H9 (cell line): ENCODE measurements around the gene CEMIP. TPM values are rescaled to one million over a fixed set of nuclear protein-coding genes. Genes with fewer than 3 reads are reported as not detected.

ENCODE experiments used
- DNase-seq: peaks from one replicate; pipeline ENCODE4 v3.0.0-alpha.2; 2017
- H2AFZ ChIP-seq: one replicate; pipeline ENCODE4 v1.6.1; 2013; ENCODE audit warnings: mild to moderate bottlenecking, low read length, control low read depth, moderate library complexity
- H2AK5ac ChIP-seq: 2 replicates; pipeline ENCODE4 v1.6.1; 2013; ENCODE audit warnings: low read length, control low read depth, mixed read lengths; ENCODE audit not compliant: insufficient read length
- H2BK120ac ChIP-seq: one replicate; pipeline ENCODE4 v1.6.1; 2013; ENCODE audit warnings: low read depth, mild to moderate bottlenecking, low read length, control low read depth, inconsistent platforms; ENCODE audit not compliant: poor library complexity, severe bottlenecking
- H2BK12ac ChIP-seq: 2 replicates; pipeline ENCODE4 v1.6.1; 2013; ENCODE audit warnings: low read length, control low read depth, mixed read lengths, low read depth; ENCODE audit not compliant: insufficient read length
- H2BK15ac ChIP-seq: 2 replicates; pipeline ENCODE4 v1.6.1; 2013; ENCODE audit warnings: low read depth, low read length, control low read depth
- H2BK20ac ChIP-seq: one replicate; pipeline ENCODE4 v1.6.1; 2013; ENCODE audit warnings: low read depth, mild to moderate bottlenecking, low read length, control low read depth, inconsistent platforms; ENCODE audit not compliant: poor library complexity, severe bottlenecking
- H2BK5ac ChIP-seq: 2 replicates; pipeline ENCODE4 v1.6.1; 2013; ENCODE audit warnings: low read length, control low read depth, mixed read lengths; ENCODE audit not compliant: insufficient read length
- H3K14ac ChIP-seq: 2 replicates; pipeline ENCODE4 v1.6.1; 2013; ENCODE audit warnings: low read length, control low read depth; ENCODE audit not compliant: insufficient read depth
- H3K18ac ChIP-seq: 2 replicates; pipeline ENCODE4 v1.6.1; 2013; ENCODE audit warnings: low read depth, mild to moderate bottlenecking, mixed read lengths, low read length, control low read depth; ENCODE audit not compliant: insufficient read length
- H3K23ac ChIP-seq: 2 replicates; pipeline ENCODE4 v1.6.1; 2013; ENCODE audit warnings: low read length, control low read depth, mixed read lengths, low read depth; ENCODE audit not compliant: insufficient read length
- H3K23me2 ChIP-seq: 2 replicates; pipeline ENCODE4 v1.6.1; 2013; ENCODE audit warnings: low read depth, mild to moderate bottlenecking, mixed read lengths, low read length, control low read depth; ENCODE audit not compliant: insufficient read length, poor library complexity, severe bottlenecking
- H3K27ac ChIP-seq: 2 replicates; pipeline ENCODE4 v1.5.1; 2013; ENCODE audit warnings: low read length, control low read depth, mixed read lengths, low read depth; ENCODE audit not compliant: insufficient read length
- H3K27me3 ChIP-seq: 2 replicates; pipeline ENCODE4 v1.6.1; 2013; ENCODE audit warnings: low read length, control low read depth, inconsistent platforms; ENCODE audit not compliant: insufficient read depth
- H3K4ac ChIP-seq: 2 replicates; pipeline ENCODE4 v1.6.1; 2013; ENCODE audit warnings: low read depth, mild to moderate bottlenecking, control low read depth, inconsistent platforms, low read length, moderate library complexity
- H3K4me1 ChIP-seq: 2 replicates; pipeline ENCODE4 v1.6.1; 2013; ENCODE audit warnings: low read length, control low read depth, inconsistent platforms; ENCODE audit not compliant: insufficient read depth
- H3K4me2 ChIP-seq: 2 replicates; pipeline ENCODE4 v1.6.1; 2013; ENCODE audit warnings: low read length, control low read depth, mixed read lengths; ENCODE audit not compliant: insufficient read length, insufficient read depth
- H3K56ac ChIP-seq: 2 replicates; pipeline ENCODE4 v1.6.1; 2013; ENCODE audit warnings: low read depth, mild to moderate bottlenecking, mixed read lengths, low read length, control low read depth; ENCODE audit not compliant: insufficient read length
- H3K79me1 ChIP-seq: 2 replicates; pipeline ENCODE4 v1.6.1; 2013; ENCODE audit warnings: low read depth, mild to moderate bottlenecking, moderate library complexity, low read length, control low read depth, inconsistent platforms; ENCODE audit not compliant: insufficient read depth, poor library complexity, severe bottlenecking
- H3K79me2 ChIP-seq: 2 replicates; pipeline ENCODE4 v1.6.1; 2013; ENCODE audit warnings: low read length, control low read depth, inconsistent platforms; ENCODE audit not compliant: insufficient read depth
- H3K9ac ChIP-seq: 2 replicates; pipeline ENCODE4 v1.6.1; 2013; ENCODE audit warnings: low read length, control low read depth, mixed read lengths; ENCODE audit not compliant: insufficient read length; ENCODE audit errors: extremely low read depth
- H3K9me3 ChIP-seq: one replicate; pipeline ENCODE4 v1.6.1; 2013; ENCODE audit warnings: low read depth, low read length, inconsistent platforms; ENCODE audit not compliant: control insufficient read depth
- H3T11ph ChIP-seq: one replicate; pipeline ENCODE4 v1.6.1; 2013; ENCODE audit warnings: mild to moderate bottlenecking, low read length, control low read depth, inconsistent platforms
- H4K20me1 ChIP-seq: one replicate; pipeline ENCODE4 v1.6.1; 2013; ENCODE audit not compliant: control insufficient read depth, insufficient read length, insufficient read depth
- H4K5ac ChIP-seq: 2 replicates; pipeline ENCODE4 v1.6.1; 2013; ENCODE audit warnings: low read depth, mild to moderate bottlenecking, mixed read lengths, low read length, control low read depth; ENCODE audit not compliant: insufficient read length
- H4K8ac ChIP-seq: replicated peaks from 2 replicates; pipeline ENCODE4 v1.6.1; 2013; ENCODE audit warnings: low read length, control low read depth, mixed read lengths, low read depth; ENCODE audit not compliant: insufficient read length
- H4K91ac ChIP-seq: 2 replicates; pipeline ENCODE4 v1.6.1; 2013; ENCODE audit warnings: low read depth, mild to moderate bottlenecking, moderate library complexity, mixed read lengths, low read length, control low read depth; ENCODE audit not compliant: insufficient read length
- H3K27ac Mint-ChIP-seq, 3 experiments: 2 replicates in 2 of 3; 3 replicates in 1 of 3; pipeline ENCODE4 v1.8.0; 2020 to 2021; ENCODE audit warnings: mixed read lengths in 3 of 3, mild to moderate bottlenecking in 1 of 3, moderate library complexity in 1 of 3
- H3K27me3 Mint-ChIP-seq: 2 replicates; pipeline ENCODE4 v1.8.0; 2021; ENCODE audit warnings: low read depth, mild to moderate bottlenecking, moderate library complexity, mixed read lengths
- H3K36me3 Mint-ChIP-seq, 3 experiments: 2 replicates in 2 of 3; 3 replicates in 1 of 3; pipeline ENCODE4 v1.8.0; 2020 to 2021; ENCODE audit warnings: low read depth in 3 of 3, mixed read lengths in 3 of 3; ENCODE audit not compliant: insufficient read depth in 1 of 3
- H3K4me1 Mint-ChIP-seq, 2 experiments: 2 replicates each; pipeline ENCODE4 v1.8.0; 2020; ENCODE audit warnings: mixed read lengths in 2 of 2
- H3K4me3 Mint-ChIP-seq, 2 experiments: 2 replicates in 1 of 2; 3 replicates in 1 of 2; pipeline ENCODE4 v1.8.0; 2020 to 2021; ENCODE audit warnings: mild to moderate bottlenecking in 2 of 2, mixed read lengths in 2 of 2, moderate library complexity in 1 of 2
- H3K9me3 Mint-ChIP-seq, 2 experiments: 2 replicates in 1 of 2; 3 replicates in 1 of 2; pipeline ENCODE4 v1.8.0; 2020; ENCODE audit warnings: mild to moderate bottlenecking in 2 of 2, mixed read lengths in 2 of 2, moderate library complexity in 1 of 2
- CTCF ChIP-seq: fragments of 200-600 bp; sonication (generic); conservative IDR thresholded peaks from 3 replicates; pipeline ENCODE4 v1.8.0; 2021; ENCODE audit warnings: antibody characterized with exemption, mild to moderate bottlenecking
- total RNA-seq: library from RNA; stranded (reverse); gene quantifications from 2 replicates; pipeline ENCODE4 v1.2.1, GENCODE V29; 2021

The CEMIP gene
- total RNA-seq, 1 experiment from 2014 or later = 0.09 TPM

- Histone ChIP-seq H3K18ac (no peak overlapping the region), H2AK5ac (no peak overlapping the region), H2BK5ac (no peak overlapping the region), H3K4ac (no peak overlapping the region), H4K5ac (no peak overlapping the region), H4K91ac (no peak overlapping the region), H3K27ac (no peak overlapping the region), H3K9ac (no peak overlapping the region), H3K4me1 (no peaks in the 10 kb centered on the region), H3T11ph (no peak overlapping the region), H4K20me1 (no peaks in the 10 kb centered on the region), H3K27me3 (peaks cover 8% of the 10 kb centered on the region; the same call in 1 of the 2 replicates), H3K9me3 (no peaks in the 10 kb centered on the region), H2BK120ac (no peak overlapping the region), H3K4me2 (no peak overlapping the region), H2AFZ (no peak overlapping the region), H3K23me2 (peaks cover 18% of the 10 kb centered on the region), H3K56ac (no peak overlapping the region), H2BK12ac (no peak overlapping the region), H3K79me1 (no peaks in the 10 kb centered on the region), H2BK20ac (no peak overlapping the region), H2BK15ac (no peak overlapping the region), H4K8ac (no peak overlapping the region), H3K14ac (no peak overlapping the region), H3K79me2 (no peaks in the 10 kb centered on the region), H3K23ac (no peak overlapping the region)
- no peaks in the 10 kb centered on the region for H3K36me3 Mint-ChIP-seq
- H3K27ac Mint-ChIP-seq = no peak overlapping the region
- no peak for TF ChIP-seq CTCF
- peaks cover 55% of the 10 kb centered on the region for H3K27me3 Mint-ChIP-seq
- peaks cover 12% of the 10 kb centered on the region in 2 experiments for H3K4me1 Mint-ChIP-seq
- DNase-seq = no peak
- no peak overlapping the region for H3K4me3 Mint-ChIP-seq
- no peaks in the 10 kb centered on the region for H3K9me3 Mint-ChIP-seq
These were observed 4.1 kb downstream of the CEMIP start for GRCh38 chr15:80783260-80783659.
